ENCODE measurements around the gene NKD2. TPM values are rescaled to one million over a fixed set of nuclear protein-coding genes. Genes with fewer than 3 reads are reported as not detected.

The NKD2 gene
- total RNA-seq, 1 experiment from 2014 or later = 20.4 TPM

DNA sequence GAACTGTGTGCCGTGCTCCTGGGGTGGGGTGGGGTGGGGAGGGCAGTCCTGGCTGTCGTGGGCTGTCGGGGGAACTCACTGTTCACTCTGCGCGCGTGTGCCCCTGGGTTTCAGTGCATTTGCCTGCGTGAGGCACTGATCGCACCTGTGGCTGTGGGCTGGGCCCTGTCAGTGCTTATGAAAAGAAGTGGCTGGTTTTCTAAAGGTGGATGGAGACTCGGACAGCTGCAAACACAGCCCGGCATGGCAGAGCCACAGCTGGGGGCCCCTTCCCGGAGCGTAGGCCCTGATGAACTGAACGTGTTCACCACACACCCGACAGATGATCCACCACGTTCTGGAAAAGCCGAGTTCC, 42.7 kb downstream of the NKD2 start:
- H3K4me3 ChIP-seq (replicated peaks in 1 of 2; ENCODE audit: low read depth in 1 of 2, low read length in 2 of 2) = no peak overlapping the region
- no peaks in the 10 kb centered on the region for H3K79me2 ChIP-seq (ENCODE audit: insufficient read depth, low read length)
- no peak for DNase-seq (ENCODE audit: low read depth, low spot score)
- H3K27ac ChIP-seq (ENCODE audit: low read depth, low read length) = no peak overlapping the region
- ChIA-PET POLR2A (no interaction called here), RAD21 (ENCODE audit: low non-redundant PET in 1 of 2, low total read pairs in 2 of 2, uncharacterized antibody in 2 of 2, unreplicated experiment in 2 of 2) (no interaction called here), CTCF (no interaction called here)
- no peak for ATAC-seq
- no peak overlapping the region for H3K9ac ChIP-seq (ENCODE audit: low read length)
- TF ChIP-seq, protein P1, sequence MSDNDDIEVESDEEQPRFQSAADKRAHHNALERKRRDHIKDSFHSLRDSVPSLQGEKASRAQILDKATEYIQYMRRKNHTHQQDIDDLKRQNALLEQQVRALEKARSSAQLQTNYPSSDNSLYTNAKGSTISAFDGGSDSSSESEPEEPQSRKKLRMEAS (IDR thresholded peaks at IDR 0.05) = no peak
- TF ChIP-seq JUND (IDR thresholded peaks at IDR 0.05) (no peak), EZH2 (IDR thresholded peaks at IDR 0.05) (no peak), SIN3A (IDR thresholded peaks at IDR 0.05; ENCODE audit: low read depth) (no peak), SP1 (IDR thresholded peaks at IDR 0.05; ENCODE audit: low read depth) (no peak), ZFX (IDR thresholded peaks at IDR 0.05) (no peak), TCF7L2 (IDR thresholded peaks at IDR 0.05; ENCODE audit: borderline replicate concordance, extremely low read depth, insufficient read depth, insufficient read length) (no peak), ZNF274 (IDR thresholded peaks at IDR 0.05; ENCODE audit: low read depth, low read length) (no peak)
- no peak overlapping the region for H3K4me2 ChIP-seq (ENCODE audit: low read length)
- H2AFZ ChIP-seq (ENCODE audit: low read depth, low read length, poor library complexity, severe bottlenecking) = no peak overlapping the region
- H3K36me3 ChIP-seq (ENCODE audit: control insufficient read depth in 1 of 2, insufficient read depth in 2 of 2, low read length in 2 of 2) = peaks cover 0 to 3% of the 10 kb centered on the region in 2 experiments; a peak in 2 of 4 replicates
- intact Hi-C loops (cut with micrococcal nuclease) = no loop called here
- no peaks in the 10 kb centered on the region for H3K9me2 ChIP-seq (ENCODE audit: insufficient read depth)
- no peaks in the 10 kb centered on the region for H3K27me3 ChIP-seq (ENCODE audit: insufficient read depth, low read length)
- no peaks in the 10 kb centered on the region for H3K4me1 ChIP-seq (ENCODE audit: control insufficient read depth in 1 of 2, insufficient read depth in 2 of 2, low read length in 2 of 2)
- peaks cover 0 to 3% of the 10 kb centered on the region in 2 experiments; a peak in 1 of 4 replicates for H3K9me3 ChIP-seq (ENCODE audit: control insufficient read depth in 1 of 2, insufficient read depth in 1 of 2, low read depth in 1 of 2, low read length in 2 of 2)
- H4K20me1 ChIP-seq (ENCODE audit: insufficient read depth) = no peaks in the 10 kb centered on the region
- BruUV-seq (replicated peaks) = no TSS peak

DNA sequence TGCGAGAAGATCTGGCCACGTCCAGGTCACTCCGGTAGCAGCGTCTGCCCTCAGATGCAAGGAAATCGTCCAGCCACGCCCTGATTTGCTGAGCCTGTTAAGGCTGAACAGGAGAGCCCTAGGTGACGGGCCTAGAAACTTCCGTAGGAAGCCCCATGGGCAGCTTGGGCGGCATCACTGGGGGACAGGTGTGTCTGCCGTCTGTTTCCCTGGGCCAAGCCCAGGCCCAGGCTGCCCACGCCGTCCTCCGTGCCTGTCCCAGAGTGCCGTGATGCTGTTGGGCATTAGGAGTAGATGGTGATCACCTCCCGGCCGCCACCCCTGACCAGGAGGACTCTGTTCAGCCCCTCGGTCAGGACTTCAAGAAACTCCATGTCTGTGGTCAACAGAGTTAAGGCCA, 43.5 kb downstream of the NKD2 start:
- Histone ChIP-seq H3K9me2 (ENCODE audit: insufficient read depth) (no peaks in the 10 kb centered on the region), H3K4me2 (ENCODE audit: low read length) (no peak overlapping the region), H3K27ac (ENCODE audit: low read depth, low read length) (no peak overlapping the region), H3K27me3 (ENCODE audit: insufficient read depth, low read length) (no peaks in the 10 kb centered on the region), H3K4me3 (replicated peaks in 1 of 2; ENCODE audit: low read depth in 1 of 2, low read length in 2 of 2) (no peak overlapping the region), H3K4me1 (ENCODE audit: control insufficient read depth in 1 of 2, insufficient read depth in 2 of 2, low read length in 2 of 2) (no peaks in the 10 kb centered on the region), H4K20me1 (ENCODE audit: insufficient read depth) (no peaks in the 10 kb centered on the region), H3K9ac (ENCODE audit: low read length) (no peak overlapping the region), H2AFZ (ENCODE audit: low read depth, low read length, poor library complexity, severe bottlenecking) (no peak overlapping the region), H3K36me3 (ENCODE audit: control insufficient read depth in 1 of 2, insufficient read depth in 2 of 2, low read length in 2 of 2) (peaks cover 0 to 3% of the 10 kb centered on the region in 2 experiments; a peak in 2 of 4 replicates), H3K79me2 (ENCODE audit: insufficient read depth, low read length) (no peaks in the 10 kb centered on the region), H3K9me3 (ENCODE audit: control insufficient read depth in 1 of 2, insufficient read depth in 1 of 2, low read depth in 1 of 2, low read length in 2 of 2) (no peaks in the 10 kb centered on the region)
- POLR2A ChIA-PET = no interaction called here
- TF ChIP-seq YY1 (IDR thresholded peaks at IDR 0.05; ENCODE audit: extremely low read depth, insufficient replicate concordance, low read depth, low read length) (no peak), TCF7L2 (IDR thresholded peaks at IDR 0.05; ENCODE audit: borderline replicate concordance, extremely low read depth, insufficient read depth, insufficient read length) (no peak), POLR2A (IDR thresholded peaks at IDR 0.05; ENCODE audit: borderline replicate concordance, extremely low read depth, insufficient read depth, insufficient read length) (no peak), ZNF274 (IDR thresholded peaks at IDR 0.05; ENCODE audit: low read depth, low read length) (no peak), EGR1 (IDR thresholded peaks at IDR 0.05; ENCODE audit: low read depth) (no peak), RAD21 (IDR thresholded peaks at IDR 0.05; ENCODE audit: low read depth) (no peak), SIN3A (IDR thresholded peaks at IDR 0.05; ENCODE audit: low read depth) (no peak), ELF1 (IDR thresholded peaks at IDR 0.05; ENCODE audit: borderline replicate concordance, low read depth) (no peak), EZH2 (IDR thresholded peaks at IDR 0.05) (no peak)
- TF ChIP-seq, protein P2, sequence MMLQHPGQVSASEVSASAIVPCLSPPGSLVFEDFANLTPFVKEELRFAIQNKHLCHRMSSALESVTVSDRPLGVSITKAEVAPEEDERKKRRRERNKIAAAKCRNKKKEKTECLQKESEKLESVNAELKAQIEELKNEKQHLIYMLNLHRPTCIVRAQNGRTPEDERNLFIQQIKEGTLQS (IDR thresholded peaks at IDR 0.05) = no peak
- ATAC-seq (no peak), DNase-seq (ENCODE audit: low read depth, low spot score) (no peak)
- CTCF ChIA-PET = no interaction called here
- RAD21 ChIA-PET (ENCODE audit: low non-redundant PET in 1 of 2, low total read pairs in 2 of 2, uncharacterized antibody in 2 of 2, unreplicated experiment in 2 of 2) = no interaction called here
- no TSS peak for BruUV-seq (replicated peaks)
- intact Hi-C loops (cut with micrococcal nuclease) = no loop called here

Measured in HCT116 (cell line).